ENCODE measurements around the gene PACSIN3. TPM values are rescaled to one million over a fixed set of nuclear protein-coding genes. Genes with fewer than 3 reads are reported as not detected.
A peak's percentile ranks its signal among the peaks of the same experiment; 100 is the strongest.

Gene PACSIN3
- total RNA-seq, 1 experiment from 2014 or later: 67.0 TPM

DNA sequence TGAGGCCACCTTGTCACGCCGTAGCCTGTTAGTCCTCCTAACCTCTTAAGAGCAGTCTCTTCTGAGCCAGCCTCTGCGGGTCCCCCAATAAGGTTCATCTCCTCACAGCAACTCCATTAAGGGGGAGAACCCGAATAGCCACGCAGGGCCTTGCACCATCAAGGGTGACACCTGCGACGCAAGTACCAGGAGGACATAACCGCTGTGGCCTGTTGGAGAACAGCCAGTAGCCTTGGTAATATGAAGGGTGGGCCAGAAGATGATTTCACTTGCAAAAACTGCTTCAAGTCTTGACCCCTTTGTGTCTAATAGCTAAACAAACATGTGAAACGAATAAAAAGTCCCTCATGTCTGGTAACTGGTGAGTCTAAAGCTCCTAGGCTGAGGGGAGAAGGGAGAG is 24.3 kb downstream of the PACSIN3 start:
- ChIA-PET CTCF (interaction anchor here (0.6 to 5.0 kb wide), 18 partner anchors 9 to 304 kb away, joined by 3 to 38 read pairs (median 4); no protein-coding TSS in a partner anchor), POLR2A (interaction anchor here (1.0 to 1.6 kb wide), 4 partner anchors 14 to 87 kb away, joined by 3 to 8 read pairs (median 4); partner anchors contain the start of genes ARFGAP2 and DDB2)
- BruUV-seq (replicated peaks): TSS peak; percentile 50
- intact Hi-C loops (cut with micrococcal nuclease): loop anchor here (1.0 kb wide), 1 partner anchor 273 kb away; no protein-coding TSS in a partner anchor
- Mint-ChIP-seq H3K4me3 (ENCODE audit: unreplicated experiment) (no peak overlapping the region), H3K36me3 (ENCODE audit: insufficient read depth, unreplicated experiment) (peaks cover 50% of the 10 kb centered on the region), H3K27ac (ENCODE audit: low read depth, unreplicated experiment) (no peak overlapping the region), H3K4me1 (ENCODE audit: insufficient read depth, unreplicated experiment) (no peaks in the 10 kb centered on the region), H3K27me3 (ENCODE audit: insufficient read depth, unreplicated experiment) (no peaks in the 10 kb centered on the region), H3K9me3 (ENCODE audit: unreplicated experiment) (no peaks in the 10 kb centered on the region)
- TF ChIP-seq, protein P1, sequence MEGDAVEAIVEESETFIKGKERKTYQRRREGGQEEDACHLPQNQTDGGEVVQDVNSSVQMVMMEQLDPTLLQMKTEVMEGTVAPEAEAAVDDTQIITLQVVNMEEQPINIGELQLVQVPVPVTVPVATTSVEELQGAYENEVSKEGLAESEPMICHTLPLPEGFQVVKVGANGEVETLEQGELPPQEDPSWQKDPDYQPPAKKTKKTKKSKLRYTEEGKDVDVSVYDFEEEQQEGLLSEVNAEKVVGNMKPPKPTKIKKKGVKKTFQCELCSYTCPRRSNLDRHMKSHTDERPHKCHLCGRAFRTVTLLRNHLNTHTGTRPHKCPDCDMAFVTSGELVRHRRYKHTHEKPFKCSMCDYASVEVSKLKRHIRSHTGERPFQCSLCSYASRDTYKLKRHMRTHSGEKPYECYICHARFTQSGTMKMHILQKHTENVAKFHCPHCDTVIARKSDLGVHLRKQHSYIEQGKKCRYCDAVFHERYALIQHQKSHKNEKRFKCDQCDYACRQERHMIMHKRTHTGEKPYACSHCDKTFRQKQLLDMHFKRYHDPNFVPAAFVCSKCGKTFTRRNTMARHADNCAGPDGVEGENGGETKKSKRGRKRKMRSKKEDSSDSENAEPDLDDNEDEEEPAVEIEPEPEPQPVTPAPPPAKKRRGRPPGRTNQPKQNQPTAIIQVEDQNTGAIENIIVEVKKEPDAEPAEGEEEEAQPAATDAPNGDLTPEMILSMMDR (IDR thresholded peaks at IDR 0.05; ENCODE audit: unreplicated experiment): no peak
- no peak for DNase-seq (ENCODE audit: unreplicated experiment)

DNA sequence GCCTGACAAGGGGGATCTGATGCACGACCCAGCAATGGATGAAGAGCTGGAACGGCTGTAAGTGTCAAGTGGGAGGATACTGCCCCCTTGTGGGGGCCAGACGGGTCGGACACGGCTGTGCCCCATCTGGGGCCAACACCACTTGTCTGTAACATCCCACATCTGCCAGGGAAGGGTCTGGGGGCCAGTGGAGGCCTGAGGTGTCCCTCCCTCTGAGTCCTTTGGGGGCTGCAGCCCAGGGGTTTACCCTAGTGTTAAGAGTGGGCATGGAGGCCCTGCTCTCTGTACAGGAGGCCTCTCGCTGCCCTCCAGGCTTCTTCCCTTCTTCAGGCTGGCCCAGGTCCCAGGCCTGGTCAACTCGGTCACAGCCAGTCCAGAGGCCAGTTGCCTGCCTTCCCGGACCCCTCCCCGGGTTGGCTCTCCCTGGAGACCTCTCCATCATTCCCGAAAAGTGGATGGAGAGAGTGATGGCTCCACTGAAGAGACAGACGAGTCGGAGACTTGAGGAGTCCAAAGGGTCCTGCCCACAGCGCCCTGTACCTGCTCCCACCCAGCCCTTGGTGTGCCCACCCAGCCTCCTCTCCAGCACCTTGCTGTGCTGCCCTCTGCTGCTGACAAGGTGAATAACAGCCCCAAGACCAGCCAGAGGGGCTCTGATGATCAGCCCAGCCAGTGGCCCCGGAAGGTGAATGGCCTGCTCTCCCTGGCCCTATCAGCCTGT is 24.9 kb downstream of the PACSIN3 start:
- intact Hi-C loops (cut with micrococcal nuclease): loop anchor here (1.0 kb wide), 1 partner anchor 272 kb away; no protein-coding TSS in a partner anchor
- ChIA-PET POLR2A (interaction anchor here (0.7 to 1.2 kb wide), 3 partner anchors 16 to 334 kb away, joined by 3 to 4 read pairs (median 3); partner anchors contain the start of genes ARFGAP2 and DDB2), CTCF (interaction anchor here (0.6 to 5.0 kb wide), 19 partner anchors 8 to 579 kb away, joined by 3 to 38 read pairs (median 4); no protein-coding TSS in a partner anchor)
- no peaks in the 10 kb centered on the region for H3K9me3 Mint-ChIP-seq (ENCODE audit: unreplicated experiment)
- no peaks in the 10 kb centered on the region for H3K4me1 Mint-ChIP-seq (ENCODE audit: insufficient read depth, unreplicated experiment)
- H3K27ac Mint-ChIP-seq (ENCODE audit: low read depth, unreplicated experiment): no peak overlapping the region
- TF ChIP-seq, protein P1 (IDR thresholded peaks at IDR 0.05; ENCODE audit: unreplicated experiment): peak; percentile 60
- DNase-seq (ENCODE audit: unreplicated experiment): peak; percentile 73
- no peaks in the 10 kb centered on the region for H3K27me3 Mint-ChIP-seq (ENCODE audit: insufficient read depth, unreplicated experiment)
- H3K36me3 Mint-ChIP-seq (ENCODE audit: insufficient read depth, unreplicated experiment): peaks cover 52% of the 10 kb centered on the region
- no TSS peak for BruUV-seq (replicated peaks)
- H3K4me3 Mint-ChIP-seq (ENCODE audit: unreplicated experiment): no peak overlapping the region

DNA sequence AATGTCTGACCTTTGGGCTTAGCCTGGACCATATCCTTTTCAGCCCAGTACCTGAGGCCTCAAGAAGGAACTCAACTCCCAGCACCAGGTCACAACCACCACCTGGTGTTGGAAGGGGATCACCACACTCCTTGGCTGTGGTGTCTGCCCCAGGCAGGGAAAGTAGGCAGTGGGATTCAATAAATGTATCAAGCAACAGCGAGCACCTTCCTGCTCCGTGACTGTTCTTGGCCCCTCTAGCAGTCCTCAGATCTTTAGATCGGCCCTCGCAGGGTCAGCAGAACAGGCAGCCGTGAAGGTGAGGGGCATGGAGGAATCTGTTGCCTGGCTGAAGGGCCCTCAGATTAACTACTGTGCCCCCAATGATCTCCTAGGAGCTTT is 25.5 kb downstream of the PACSIN3 start:
- TF ChIP-seq, protein P1 (IDR thresholded peaks at IDR 0.05; ENCODE audit: unreplicated experiment): no peak
- no peak overlapping the region for H3K4me3 Mint-ChIP-seq (ENCODE audit: unreplicated experiment)
- H3K27ac Mint-ChIP-seq (ENCODE audit: low read depth, unreplicated experiment): no peak overlapping the region
- no TSS peak for BruUV-seq (replicated peaks)
- H3K36me3 Mint-ChIP-seq (ENCODE audit: insufficient read depth, unreplicated experiment): peaks cover 47% of the 10 kb centered on the region
- intact Hi-C loops (cut with micrococcal nuclease): loop anchor here (1.0 kb wide), 1 partner anchor 271 kb away; no protein-coding TSS in a partner anchor
- no peaks in the 10 kb centered on the region for H3K4me1 Mint-ChIP-seq (ENCODE audit: insufficient read depth, unreplicated experiment)
- H3K27me3 Mint-ChIP-seq (ENCODE audit: insufficient read depth, unreplicated experiment): no peaks in the 10 kb centered on the region
- DNase-seq (ENCODE audit: unreplicated experiment): no peak
- H3K9me3 Mint-ChIP-seq (ENCODE audit: unreplicated experiment): no peaks in the 10 kb centered on the region
- ChIA-PET CTCF (interaction anchor here (0.6 to 1.2 kb wide), 9 partner anchors 33 to 580 kb away, joined by 3 to 5 read pairs (median 3); no protein-coding TSS in a partner anchor), POLR2A (interaction anchor here (0.7 to 1.2 kb wide), 2 partner anchors 54 to 334 kb away, joined by 3 to 4 read pairs; partner anchors contain the start of gene DDB2)

DNA sequence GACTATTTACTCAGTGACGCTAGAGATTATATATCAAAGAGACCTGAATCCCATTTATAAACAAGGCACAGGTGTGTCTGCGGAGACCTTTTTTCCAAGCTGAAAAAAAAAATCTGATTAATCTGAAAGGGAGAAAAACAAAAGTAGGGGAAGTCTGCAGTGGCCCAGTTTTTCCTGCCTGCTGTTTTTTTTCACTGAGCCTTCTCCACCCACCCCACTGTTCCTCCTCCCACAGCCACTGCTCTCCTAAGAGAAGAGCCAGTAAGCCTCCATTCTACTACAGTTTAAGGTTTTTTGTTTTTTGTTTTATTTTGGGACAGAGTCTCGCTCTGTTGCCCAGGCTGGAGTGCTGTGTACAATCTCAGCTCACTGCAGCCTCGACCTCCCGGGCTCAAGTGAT is 28.0 kb downstream of the PACSIN3 start:
- BruUV-seq (replicated peaks): no TSS peak
- ChIA-PET POLR2A (no interaction called here), CTCF (interaction anchor here (0.6 to 1.0 kb wide), 3 partner anchors 239 to 693 kb away, joined by 3 to 5 read pairs (median 4); no protein-coding TSS in a partner anchor)

More for the DNA sequence above, 28.0 kb downstream of the PACSIN3 start:
- Mint-ChIP-seq H3K36me3 (ENCODE audit: insufficient read depth, unreplicated experiment) (peaks cover 27% of the 10 kb centered on the region), H3K4me3 (ENCODE audit: unreplicated experiment) (no peak overlapping the region), H3K9me3 (ENCODE audit: unreplicated experiment) (no peaks in the 10 kb centered on the region), H3K27me3 (ENCODE audit: insufficient read depth, unreplicated experiment) (no peaks in the 10 kb centered on the region), H3K4me1 (ENCODE audit: insufficient read depth, unreplicated experiment) (peaks cover 2% of the 10 kb centered on the region), H3K27ac (ENCODE audit: low read depth, unreplicated experiment) (no peak overlapping the region)
- no peak for DNase-seq (ENCODE audit: unreplicated experiment)
- TF ChIP-seq, protein P1 (IDR thresholded peaks at IDR 0.05; ENCODE audit: unreplicated experiment): no peak
- intact Hi-C loops (cut with micrococcal nuclease): no loop called here

All from MCF 10A (cell line).